Tibial nerve (tissue), 4 donors: ENCODE measurements around the gene ZNF174. TPM values are rescaled to one million over a fixed set of nuclear protein-coding genes. Genes with fewer than 3 reads are reported as not detected.
A peak's percentile ranks its signal among the peaks of the same experiment; 100 is the strongest.

ENCODE experiments used
- DNase-seq, 2 donors: peaks; one replicate each; pipeline ENCODE4 v3.0.0-alpha.2; 2019; ENCODE audit warnings: low spot score in 2 of 2
- H3K27ac ChIP-seq, 4 donors: fragments of 200-600 bp; sonication (generic) in 3 of 4; one replicate each; pipeline ENCODE4 v1.5.1; 2017 to 2019; ENCODE audit warnings: mild to moderate bottlenecking in 1 of 4
- H3K27me3 ChIP-seq, 2 donors: fragments of 200-600 bp; sonication (generic) in 1 of 2; one replicate each; pipeline versions ENCODE4 v1.5.1 to v1.6.0; 2017 to 2019
- H3K36me3 ChIP-seq, 3 donors: fragments of 200-600 bp; sonication (generic); one replicate each; pipeline ENCODE4 v1.5.1; 2018 to 2019
- H3K4me1 ChIP-seq, 4 donors: fragments of 200-600 bp; sonication (generic) in 3 of 4; one replicate each; pipeline ENCODE4 v1.5.1; 2017 to 2019
- H3K4me3 ChIP-seq, 4 donors: fragments of 200-600 bp; sonication (generic) in 3 of 4; one replicate each; pipeline ENCODE4 v1.5.1; 2017 to 2019; ENCODE audit warnings: mild to moderate bottlenecking in 1 of 4, moderate library complexity in 1 of 4
- H3K9me3 ChIP-seq, 4 donors: fragments of 200-600 bp; sonication (generic) in 3 of 4; one replicate each; pipeline ENCODE4 v1.5.1; 2017 to 2019
- EP300 ChIP-seq, 2 donors: sonication (generic); formaldehyde crosslinking; IDR thresholded peaks; one replicate each; pipeline ENCODE4 v1.6.1; 2017; ENCODE audit warnings: antibody characterized with exemption in 2 of 2, mild to moderate bottlenecking in 1 of 2
- POLR2A ChIP-seq, 2 donors: fragments of 450-650 bp; IDR thresholded peaks; one replicate each; pipeline ENCODE4 v1.6.1; 2017; ENCODE audit warnings: antibody characterized with exemption in 2 of 2, mild to moderate bottlenecking in 2 of 2, moderate library complexity in 2 of 2
- WGBS, 2 donors: methylation state at CpG; one replicate each; pipeline ENCODE4 v1.1.5; 2018; 5-methylcytosine and 5-hydroxymethylcytosine counted together
- total RNA-seq, 4 donors: library from RNA; depleted of rRNA; stranded (reverse); fragments of >200 nt; gene quantifications; one replicate each; pipeline ENCODE4 v1.1.0, GENCODE V29; 2016
- TF ChIP-seq, protein P1 (sequence below), 5 experiments: fragments of 200-600 bp in 3 of 5; fragments of 450-650 bp in 2 of 5; sonication (generic) in 3 of 5; IDR thresholded peaks; one replicate each; pipeline ENCODE4 v1.5.1; 2016 to 2019; ENCODE audit warnings: antibody characterized with exemption in 5 of 5, mild to moderate bottlenecking in 3 of 5, moderate library complexity in 2 of 5

Gene ZNF174
- 10 to 100 TPM; 12.0 to 16.7 (median 13.1) TPM for total RNA-seq

DNA sequence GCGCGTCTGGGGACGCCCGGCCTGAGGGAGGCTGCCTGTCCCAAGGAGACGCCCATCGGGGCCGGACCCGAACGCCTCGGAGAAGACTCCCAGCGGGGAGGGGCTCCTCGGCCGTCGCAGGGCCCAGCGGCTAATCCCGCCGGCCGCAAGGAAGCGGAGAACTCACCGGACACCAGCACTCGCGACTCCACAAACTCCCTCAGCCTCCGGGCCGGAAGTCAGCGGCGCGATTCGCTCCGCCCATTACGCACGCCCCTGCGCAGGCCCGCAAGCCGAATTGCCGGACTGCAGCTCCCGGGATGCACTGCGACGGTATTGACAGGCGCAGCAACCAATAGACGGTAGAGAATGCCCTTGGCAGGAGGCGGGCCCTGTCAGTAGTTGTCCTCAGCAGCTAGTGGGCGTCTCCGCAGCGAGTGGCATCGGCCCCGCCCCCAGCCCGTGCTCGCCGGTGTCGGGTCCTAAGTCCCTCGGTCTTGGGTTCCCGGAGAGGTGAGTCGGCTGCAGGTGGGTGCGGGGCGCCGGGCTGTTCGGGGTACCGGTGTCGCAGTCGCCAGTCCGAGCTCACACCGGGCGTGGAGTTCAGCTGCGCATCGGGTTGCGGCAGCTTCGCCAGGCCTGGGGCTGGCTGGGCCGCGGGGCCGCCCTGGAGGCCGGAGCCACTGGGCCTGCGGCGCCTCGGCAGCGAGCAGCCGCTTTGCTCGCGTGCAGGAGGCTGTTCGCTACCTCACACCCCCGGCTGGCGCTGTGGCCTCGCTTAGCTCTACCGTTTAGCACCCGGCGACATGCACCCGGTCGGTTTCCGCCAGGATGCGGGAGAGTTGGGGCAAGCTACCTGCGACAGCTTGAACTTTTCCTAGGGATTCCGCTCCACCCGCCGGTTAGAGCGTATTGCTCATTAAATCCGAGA lies at the start of gene ZNF174, which contains the start of gene ZSCAN32:
Gene ZNF174 (plus strand): TSS at position 437 of the 910 bp plus-strand sequence. CDS start 790 bp downstream, outside the sequence.
Gene ZSCAN32 (minus strand): TSS at position 226 of the 910 bp plus-strand sequence. CDS start 3,447 bp downstream, outside the sequence.
- peak within 1 kb of the TSS; percentile 93 to 99 (median 96) for H3K4me3 ChIP-seq
- no peaks in the 10 kb centered on the region for H3K27me3 ChIP-seq
- H3K4me1 ChIP-seq, result peaks cover 0 to 40% (median 14%) of the 10 kb centered on the region in 4 donors
- peaks cover 0 to 51% (median 6%) of the 10 kb centered on the region in 4 donors for H3K9me3 ChIP-seq
- H3K36me3 ChIP-seq, result peaks cover 4 to 60% (median 30%) of the 10 kb centered on the region in 3 donors
- TF ChIP-seq POLR2A (IDR thresholded peaks at IDR 0.05) (peak in 1 of 2 donors; percentile 57), EP300 (IDR thresholded peaks at IDR 0.05) (peak; percentile 87 to 90)
- TF ChIP-seq, protein P1, sequence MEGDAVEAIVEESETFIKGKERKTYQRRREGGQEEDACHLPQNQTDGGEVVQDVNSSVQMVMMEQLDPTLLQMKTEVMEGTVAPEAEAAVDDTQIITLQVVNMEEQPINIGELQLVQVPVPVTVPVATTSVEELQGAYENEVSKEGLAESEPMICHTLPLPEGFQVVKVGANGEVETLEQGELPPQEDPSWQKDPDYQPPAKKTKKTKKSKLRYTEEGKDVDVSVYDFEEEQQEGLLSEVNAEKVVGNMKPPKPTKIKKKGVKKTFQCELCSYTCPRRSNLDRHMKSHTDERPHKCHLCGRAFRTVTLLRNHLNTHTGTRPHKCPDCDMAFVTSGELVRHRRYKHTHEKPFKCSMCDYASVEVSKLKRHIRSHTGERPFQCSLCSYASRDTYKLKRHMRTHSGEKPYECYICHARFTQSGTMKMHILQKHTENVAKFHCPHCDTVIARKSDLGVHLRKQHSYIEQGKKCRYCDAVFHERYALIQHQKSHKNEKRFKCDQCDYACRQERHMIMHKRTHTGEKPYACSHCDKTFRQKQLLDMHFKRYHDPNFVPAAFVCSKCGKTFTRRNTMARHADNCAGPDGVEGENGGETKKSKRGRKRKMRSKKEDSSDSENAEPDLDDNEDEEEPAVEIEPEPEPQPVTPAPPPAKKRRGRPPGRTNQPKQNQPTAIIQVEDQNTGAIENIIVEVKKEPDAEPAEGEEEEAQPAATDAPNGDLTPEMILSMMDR (IDR thresholded peaks at IDR 0.05), result peak in 1 of 5 experiments; percentile 61
- DNase-seq, result peak; percentile 97 to 99
- H3K27ac ChIP-seq, result peak within 1 kb of the TSS; percentile 33 to 92 (median 89)
- WGBS, 2 donors, result 1% methylated on average over 24 to 25 of the region's 95 CpGs

DNA sequence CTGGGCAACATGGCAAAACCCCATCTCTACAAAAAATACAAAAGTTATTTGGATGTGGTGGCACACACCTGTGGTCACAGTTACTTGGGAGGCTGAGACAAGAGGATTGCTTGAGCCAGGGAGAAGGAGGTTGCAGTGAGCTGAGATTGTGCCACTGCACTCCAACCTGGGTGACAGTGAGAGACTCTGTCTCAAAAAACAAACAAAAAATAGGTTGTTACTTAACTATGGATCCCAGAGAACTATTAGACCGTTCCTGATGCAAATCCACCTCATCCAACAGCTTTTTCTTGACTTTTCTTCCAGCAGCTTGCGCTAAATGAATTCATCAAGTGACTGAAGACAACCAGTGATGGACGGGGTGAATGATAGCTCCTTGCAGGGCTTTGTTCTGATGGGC lies 45.4 kb upstream of the ZNF174 start, which contains the start of gene OR2C1:
Gene OR2C1 (plus strand): TSS at position 301 of the 400 bp plus-strand sequence. CDS start 52 bp downstream, at position 353.
- 76 to 79% methylated on average over 3 of the region's 3 CpGs for WGBS, 2 donors
- TF ChIP-seq, protein P1 (IDR thresholded peaks at IDR 0.05), result no peak
- TF ChIP-seq EP300 (IDR thresholded peaks at IDR 0.05), result no peak
- Histone ChIP-seq H3K9me3 (peaks cover 0 to 23% (median 0%) of the 10 kb centered on the region in 4 donors), H3K4me3 (no peak within 1 kb of the TSS), H3K27me3 (no peaks in the 10 kb centered on the region), H3K27ac (no peak within 1 kb of the TSS), H3K4me1 (no peaks in the 10 kb centered on the region), H3K36me3 (peaks cover 0 to 17% (median 0%) of the 10 kb centered on the region in 3 donors)
- no peak for DNase-seq

DNA sequence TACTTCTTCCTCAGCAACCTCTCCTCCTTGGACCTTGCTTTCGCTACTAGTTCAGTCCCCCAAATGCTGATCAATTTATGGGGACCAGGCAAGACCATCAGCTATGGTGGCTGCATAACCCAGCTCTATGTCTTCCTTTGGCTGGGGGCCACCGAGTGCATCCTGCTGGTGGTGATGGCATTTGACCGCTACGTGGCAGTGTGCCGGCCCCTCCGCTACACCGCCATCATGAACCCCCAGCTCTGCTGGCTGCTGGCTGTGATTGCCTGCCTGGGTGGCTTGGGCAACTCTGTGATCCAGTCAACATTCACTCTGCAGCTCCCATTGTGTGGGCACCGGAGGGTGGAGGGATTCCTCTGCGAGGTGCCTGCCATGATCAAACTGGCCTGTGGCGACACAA lies 44.9 kb upstream of the ZNF174 start:
- no peak for DNase-seq
- H3K4me1 ChIP-seq, result no peaks in the 10 kb centered on the region
- 80 to 87% methylated on average over 10 of the region's 10 CpGs for WGBS, 2 donors
- peaks cover 0 to 17% (median 0%) of the 10 kb centered on the region in 3 donors for H3K36me3 ChIP-seq
- H3K27me3 ChIP-seq, result no peaks in the 10 kb centered on the region
- TF ChIP-seq, protein P1 (IDR thresholded peaks at IDR 0.05), result no peak
- TF ChIP-seq EP300 (IDR thresholded peaks at IDR 0.05) (no peak), POLR2A (IDR thresholded peaks at IDR 0.05) (no peak)
- H3K27ac ChIP-seq, result no peak overlapping the region
- peaks cover 0 to 26% (median 0%) of the 10 kb centered on the region in 4 donors for H3K9me3 ChIP-seq
- no peak overlapping the region for H3K4me3 ChIP-seq

DNA sequence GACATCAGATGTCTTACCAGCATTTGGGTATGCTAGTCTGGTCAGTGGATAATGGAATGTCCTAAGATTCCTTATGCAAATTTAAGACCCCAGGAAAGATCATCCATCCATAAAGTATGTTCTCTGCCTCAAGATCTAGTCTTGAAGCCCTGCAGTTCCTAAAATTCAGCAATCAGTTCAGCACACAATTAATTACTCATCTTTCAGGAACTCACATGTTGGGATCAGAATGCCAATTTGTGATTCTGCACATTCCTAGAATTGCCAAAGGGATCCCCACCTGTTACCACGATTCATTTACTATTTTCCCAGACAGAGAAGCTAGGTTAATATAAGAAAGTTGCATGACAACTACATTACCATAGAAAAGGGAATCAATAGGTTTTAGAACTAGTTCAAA lies 42.1 kb upstream of the ZNF174 start:
- Histone ChIP-seq H3K4me1 (no peaks in the 10 kb centered on the region), H3K9me3 (peaks cover 0 to 29% (median 3%) of the 10 kb centered on the region in 4 donors), H3K27me3 (no peaks in the 10 kb centered on the region), H3K36me3 (peaks cover 0 to 17% (median 0%) of the 10 kb centered on the region in 3 donors), H3K27ac (no peak overlapping the region), H3K4me3 (no peak overlapping the region)
- WGBS, 2 donors, result 15 to 17% methylated on average over 1 of the region's 1 CpG
- TF ChIP-seq, protein P1 (IDR thresholded peaks at IDR 0.05), result no peak
- TF ChIP-seq EP300 (IDR thresholded peaks at IDR 0.05) (no peak), POLR2A (IDR thresholded peaks at IDR 0.05) (no peak)
- DNase-seq, result no peak

DNA sequence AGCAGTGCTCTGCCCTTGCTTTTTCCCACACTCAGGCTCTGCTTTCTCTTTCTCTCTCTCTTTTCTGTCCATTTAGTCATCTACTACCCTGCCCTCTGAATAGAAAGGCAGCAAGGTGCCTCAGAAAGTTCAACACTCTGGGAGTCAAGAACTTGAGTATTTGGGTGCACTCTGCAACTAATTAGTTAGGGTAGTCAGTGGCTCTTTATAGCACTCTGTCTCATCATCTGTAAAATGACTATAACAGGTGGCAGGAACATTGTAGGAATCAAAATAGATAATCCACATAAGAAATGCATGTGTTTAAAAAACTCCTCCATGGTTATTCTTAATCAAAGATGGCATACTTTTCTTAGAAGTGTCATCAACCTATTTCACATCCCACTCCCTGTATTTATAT lies 38.1 kb upstream of the ZNF174 start:
- Histone ChIP-seq H3K36me3 (no peaks in the 10 kb centered on the region), H3K4me1 (no peaks in the 10 kb centered on the region), H3K27ac (no peak overlapping the region), H3K27me3 (no peaks in the 10 kb centered on the region), H3K9me3 (peaks cover 0 to 44% (median 5%) of the 10 kb centered on the region in 4 donors), H3K4me3 (no peak overlapping the region)
- DNase-seq, result no peak
- TF ChIP-seq POLR2A (IDR thresholded peaks at IDR 0.05) (no peak), EP300 (IDR thresholded peaks at IDR 0.05) (no peak)
- TF ChIP-seq, protein P1 (IDR thresholded peaks at IDR 0.05), result no peak
